GM18951 (cell line): ENCODE results near the gene KDM5A.
"Not testable (repeated sequence)": the region's sequence is repeated elsewhere in the genome, so short reads cannot be mapped to it uniquely, and the experiment has no call there.

ENCODE experiments used
- POLR2A ChIP-seq: IDR thresholded peaks from 4 replicates; pipeline ENCODE4 v1.6.1; 2011; ENCODE audit warnings: mild to moderate bottlenecking; ENCODE audit not compliant: insufficient read length, insufficient read depth; ENCODE audit errors: extremely low read depth
- in situ Hi-C: fragments of 300-500 bp; cut with MboI; formaldehyde crosslinking; loops from one replicate; pipeline ENCODE4 v1.12.0; 2022; ENCODE audit warnings: low sequenced_read_pairs, mixed read lengths, inconsistent platforms; ENCODE audit not compliant: unreplicated experiment

The KDM5A gene

DNA sequence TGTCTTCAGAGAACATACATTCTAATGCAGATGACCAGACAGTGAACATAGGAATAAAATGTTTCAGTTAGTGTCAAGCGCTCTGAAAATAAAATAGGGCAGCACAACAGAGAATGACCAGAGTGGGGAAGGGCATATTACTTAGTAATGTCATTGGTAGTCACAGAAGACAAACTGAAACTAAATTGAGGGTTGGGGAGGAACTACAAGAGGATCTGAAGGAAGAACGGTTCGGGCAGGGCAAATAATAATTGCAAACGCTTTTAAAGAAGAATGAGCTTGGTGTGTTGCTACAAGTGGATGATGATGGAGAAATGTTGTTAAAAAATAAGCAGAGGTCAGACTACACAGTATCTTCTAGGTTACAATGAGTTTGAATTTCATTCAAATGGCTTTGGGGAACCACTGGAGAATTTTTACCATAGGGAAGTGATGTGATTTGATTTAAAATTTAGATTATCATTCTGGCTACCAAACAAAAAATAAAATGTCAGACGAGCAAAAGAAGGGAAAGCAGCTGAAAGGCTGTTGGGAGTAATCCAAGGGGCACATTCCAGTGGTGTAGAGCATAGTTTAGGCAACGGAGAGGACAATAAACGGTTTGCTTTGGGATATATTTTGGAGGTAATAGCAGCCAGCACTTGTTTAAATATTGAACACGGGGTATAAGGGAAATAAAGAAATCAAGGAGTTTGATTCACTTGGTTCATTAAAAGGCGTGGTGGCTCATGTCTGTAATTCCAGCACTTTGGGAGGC lies 70.2 kb downstream of the KDM5A start:
- in situ Hi-C loops = no loop called here
- TF ChIP-seq POLR2A = no peak

GRCh38 chr12:308511-308910 lies 80.6 kb downstream of the KDM5A start:
- TF ChIP-seq POLR2A = no peak
- in situ Hi-C loops = no loop called here

- in situ Hi-C loops = no loop called here
- TF ChIP-seq POLR2A = no peak
Observed at GRCh38 chr12:307406-307805, 81.7 kb downstream of the KDM5A start.

GRCh38 chr12:304805-305204 lies 84.3 kb downstream of the KDM5A start:
- in situ Hi-C loops = no loop called here
- no peak for TF ChIP-seq POLR2A

DNA sequence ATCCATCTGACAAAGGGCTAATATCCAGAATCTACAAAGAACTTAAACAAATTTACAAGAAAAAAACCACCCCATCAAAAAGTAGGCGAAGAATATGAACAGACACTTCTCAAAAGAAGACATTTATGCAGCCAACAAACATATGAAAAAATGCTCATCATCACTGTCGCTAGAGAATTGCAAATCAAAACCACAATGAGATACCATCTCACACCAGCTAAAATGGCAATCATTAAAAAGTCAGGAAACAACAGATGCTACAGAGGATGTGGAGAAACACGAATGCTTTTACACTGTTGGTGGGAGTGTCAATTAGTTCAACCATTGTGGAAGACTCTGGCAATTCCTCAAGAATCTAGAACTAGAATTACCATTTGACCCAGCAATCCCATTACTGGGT lies 86.4 kb downstream of the KDM5A start:
- in situ Hi-C loops = not testable (repeated sequence)

DNA sequence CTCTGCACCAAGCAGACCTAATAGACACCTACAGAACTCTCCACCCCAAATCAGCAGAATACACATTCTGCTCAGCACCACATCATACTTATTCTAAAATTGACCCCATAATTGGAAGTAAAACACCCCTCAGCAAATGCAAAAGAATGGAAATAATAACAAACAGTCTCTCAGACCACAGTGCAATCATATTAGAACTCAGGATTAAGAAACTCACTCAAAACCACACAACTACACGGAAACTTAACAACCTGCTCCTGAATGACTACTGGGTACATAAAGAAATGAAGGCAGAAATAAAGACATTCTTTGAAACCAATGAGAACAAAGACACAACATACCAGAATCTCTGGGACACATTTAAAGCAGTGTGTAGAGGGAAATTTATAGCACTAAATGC lies 89.0 kb downstream of the KDM5A start:
- in situ Hi-C loops = not testable (repeated sequence)

- in situ Hi-C loops = not testable (repeated sequence)
Observed at GRCh38 chr12:299511-299910, 89.6 kb downstream of the KDM5A start.

DNA sequence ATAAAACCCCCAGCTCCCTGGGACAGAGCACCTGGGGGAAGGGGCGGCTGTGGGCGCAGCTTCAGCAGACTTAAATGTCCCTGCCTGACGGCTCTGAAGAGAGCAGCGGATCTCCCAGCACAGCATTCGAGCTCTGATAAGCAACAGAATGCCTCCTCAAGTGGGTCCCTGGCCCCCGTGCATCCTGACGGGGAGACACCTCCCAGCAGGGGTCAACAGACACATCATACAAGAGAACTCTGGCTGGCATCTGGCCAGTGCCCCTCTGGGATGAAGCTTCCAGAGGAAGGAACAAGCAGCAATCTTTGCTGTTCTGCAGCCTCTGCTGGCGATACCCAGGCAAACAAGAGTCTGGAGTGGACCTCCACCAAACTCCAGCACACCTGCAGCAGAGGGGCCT lies 91.1 kb downstream of the KDM5A start:
- in situ Hi-C loops = not testable (repeated sequence)

GRCh38 chr12:295132-295531 lies 94.0 kb downstream of the KDM5A start:
- in situ Hi-C loops = no loop called here

DNA sequence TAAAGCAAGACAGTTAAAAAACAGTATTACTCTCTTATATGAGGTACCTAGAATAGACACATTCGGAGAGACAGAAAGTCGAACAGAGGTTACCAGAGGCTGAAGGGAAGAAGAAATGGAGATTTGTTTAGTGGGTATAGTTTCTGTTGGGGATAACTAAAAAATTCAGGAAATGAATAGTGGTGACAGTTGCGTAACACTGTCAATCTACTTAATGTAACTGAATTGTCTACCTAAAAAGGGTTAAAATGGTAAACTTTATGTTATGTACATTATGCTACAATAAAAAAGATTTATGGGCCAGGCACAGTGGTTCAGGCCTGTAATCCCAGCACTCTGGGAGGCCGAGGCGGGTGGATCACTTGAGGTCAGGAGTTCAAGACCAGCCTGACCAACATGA lies 95.9 kb downstream of the KDM5A start:
- in situ Hi-C loops = no loop called here
- TF ChIP-seq POLR2A = no peak

More at GRCh38 chr12:295132-295531, 94.0 kb downstream of the KDM5A start:
- no peak for TF ChIP-seq POLR2A

DNA sequence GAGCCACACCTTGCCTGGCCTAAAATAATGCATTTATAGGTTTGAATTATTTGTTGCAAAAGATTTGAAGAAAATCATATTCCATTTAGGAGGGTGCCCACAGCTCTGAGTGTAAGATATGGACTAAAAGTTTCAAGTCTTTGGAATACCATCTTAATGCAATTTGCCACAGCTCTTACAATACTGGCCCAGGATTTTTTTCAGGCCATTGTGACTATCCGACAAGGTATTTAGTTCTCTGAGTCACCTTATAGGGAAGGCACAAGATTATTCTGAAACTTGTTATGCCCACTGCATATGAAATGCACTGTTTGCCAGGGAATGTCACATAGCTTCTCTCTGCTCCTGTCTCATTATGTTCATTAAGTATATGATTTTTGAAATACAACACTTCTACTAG lies 96.9 kb downstream of the KDM5A start:
- in situ Hi-C loops = no loop called here
- TF ChIP-seq POLR2A = no peak

GRCh38 chr12:291153-291723 lies 97.9 kb downstream of the KDM5A start:
- in situ Hi-C loops = no loop called here
- no peak for TF ChIP-seq POLR2A

DNA sequence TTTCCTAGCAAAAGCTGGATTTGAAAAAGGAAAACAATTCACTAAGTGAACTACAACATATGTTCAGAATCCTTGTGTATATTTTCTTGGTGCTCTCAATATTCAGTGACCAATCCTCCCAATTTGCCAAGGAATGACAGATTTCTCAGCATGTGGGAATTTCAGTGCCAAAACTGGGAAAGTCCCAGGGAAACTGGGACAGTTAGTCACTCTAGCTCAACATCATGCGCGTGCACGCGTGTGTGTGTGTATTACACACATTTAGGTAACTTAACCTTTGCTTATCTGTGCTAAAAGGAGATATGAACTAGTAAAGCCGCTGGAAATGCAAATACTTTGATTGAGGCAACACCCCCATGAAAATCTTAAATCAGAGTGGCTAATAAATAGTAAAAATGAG lies 100.4 kb downstream of the KDM5A start:
- TF ChIP-seq POLR2A = no peak
- in situ Hi-C loops = no loop called here

DNA sequence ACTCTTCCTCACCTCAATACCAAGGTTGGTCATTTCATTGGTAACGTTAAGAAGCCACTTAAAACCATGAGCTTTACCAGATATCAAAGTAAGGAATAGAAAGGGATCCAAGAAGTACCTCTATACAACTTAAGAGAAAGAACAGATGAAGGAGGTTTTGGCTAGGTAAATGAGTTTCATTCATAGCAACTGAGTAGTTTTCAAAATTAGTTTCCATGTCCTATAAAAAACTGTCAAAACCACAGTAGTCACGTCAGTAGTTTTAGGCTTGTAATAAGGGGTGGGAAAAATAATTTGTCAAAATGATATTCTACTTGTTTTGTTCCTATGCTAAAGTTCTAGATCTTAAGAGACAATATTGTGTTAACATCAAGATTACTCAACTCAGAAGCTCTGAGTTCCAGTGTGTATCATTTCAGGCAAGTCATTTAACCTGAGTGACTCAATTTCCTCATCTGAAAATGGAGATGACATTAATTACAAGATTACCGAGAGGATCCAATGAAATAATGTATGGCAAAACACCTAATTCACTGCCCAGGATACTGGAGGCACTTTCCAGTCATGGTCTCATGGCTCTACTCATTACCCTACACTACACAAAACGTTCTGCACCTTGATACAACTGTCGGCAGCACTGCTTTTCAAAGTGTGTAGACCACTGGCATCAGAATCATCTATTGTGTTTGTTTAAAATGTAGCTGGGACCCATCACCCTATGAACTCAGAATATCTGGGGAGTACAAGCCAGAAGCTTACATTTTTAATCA lies 102.4 kb downstream of the KDM5A start:
- no peak for TF ChIP-seq POLR2A
- in situ Hi-C loops = no loop called here
